ENCODE results near the gene SLC9A3. TPM values are rescaled to one million over a fixed set of nuclear protein-coding genes. Genes with fewer than 3 reads are reported as not detected.

SLC9A3 gene
- total RNA-seq, 2 experiments from 2014 or later: 2.0 to 2.3 TPM

- POLR2A ChIA-PET: interaction anchor here (1.3 kb wide), 1 partner anchor 13 kb away, joined by 4 read pairs; no protein-coding TSS in a partner anchor
- H3K4me3 Mint-ChIP-seq: no peak overlapping the region
- H3K27ac Mint-ChIP-seq: no peak overlapping the region
- no peaks in the 10 kb centered on the region for H3K27me3 Mint-ChIP-seq
- H3K4me1 Mint-ChIP-seq: no peaks in the 10 kb centered on the region
- no peak for DNase-seq
- peak; percentile 15 for ATAC-seq (ENCODE audit: low read depth)
- no peaks in the 10 kb centered on the region for H3K36me3 Mint-ChIP-seq
- H3K9me3 Mint-ChIP-seq: no peaks in the 10 kb centered on the region
Observed at GRCh38 chr5:485946-486491, 38.2 kb downstream of the SLC9A3 start.

GRCh38 chr5:485113-485945, 38.9 kb downstream of the SLC9A3 start:
- Mint-ChIP-seq H3K4me3 (no peak overlapping the region), H3K4me1 (no peaks in the 10 kb centered on the region), H3K27me3 (no peaks in the 10 kb centered on the region), H3K36me3 (no peaks in the 10 kb centered on the region), H3K27ac (no peak overlapping the region), H3K9me3 (no peaks in the 10 kb centered on the region)
- ATAC-seq (ENCODE audit: low read depth): no peak
- no peak for DNase-seq
- POLR2A ChIA-PET: interaction anchor here (1.3 kb wide), 1 partner anchor 12 kb away, joined by 4 read pairs; no protein-coding TSS in a partner anchor

- no peak overlapping the region for H3K4me3 Mint-ChIP-seq
- H3K9me3 Mint-ChIP-seq: no peaks in the 10 kb centered on the region
- DNase-seq (no peak), ATAC-seq (ENCODE audit: low read depth) (no peak)
- no peak overlapping the region for H3K27ac Mint-ChIP-seq
- H3K4me1 Mint-ChIP-seq: no peaks in the 10 kb centered on the region
- POLR2A ChIA-PET: interaction anchor here (1.3 kb wide), 1 partner anchor 11 kb away, joined by 4 read pairs; no protein-coding TSS in a partner anchor
- H3K36me3 Mint-ChIP-seq: no peaks in the 10 kb centered on the region
- no peaks in the 10 kb centered on the region for H3K27me3 Mint-ChIP-seq
Observed at GRCh38 chr5:484556-484955, 39.7 kb downstream of the SLC9A3 start.

- DNase-seq (no peak), ATAC-seq (ENCODE audit: low read depth) (no peak)
- POLR2A ChIA-PET: no interaction called here
- H3K27me3 Mint-ChIP-seq: no peaks in the 10 kb centered on the region
- H3K4me3 Mint-ChIP-seq: no peak overlapping the region
- no peaks in the 10 kb centered on the region for H3K36me3 Mint-ChIP-seq
- H3K9me3 Mint-ChIP-seq: no peaks in the 10 kb centered on the region
- no peaks in the 10 kb centered on the region for H3K4me1 Mint-ChIP-seq
- no peak overlapping the region for H3K27ac Mint-ChIP-seq
Observed at GRCh38 chr5:483434-484140, 40.7 kb downstream of the SLC9A3 start.

GRCh38 chr5:483011-483410, 41.2 kb downstream of the SLC9A3 start:
- no peak for ATAC-seq (ENCODE audit: low read depth)
- H3K36me3 Mint-ChIP-seq: no peaks in the 10 kb centered on the region
- H3K27ac Mint-ChIP-seq: no peak overlapping the region

GRCh38 chr5:482506-482905, 41.7 kb downstream of the SLC9A3 start:
- H3K4me1 Mint-ChIP-seq: no peaks in the 10 kb centered on the region
- H3K4me3 Mint-ChIP-seq: no peak overlapping the region
- POLR2A ChIA-PET: no interaction called here
- H3K27ac Mint-ChIP-seq: no peak overlapping the region
- DNase-seq (no peak), ATAC-seq (ENCODE audit: low read depth) (no peak)
- H3K9me3 Mint-ChIP-seq: no peaks in the 10 kb centered on the region
- no peaks in the 10 kb centered on the region for H3K36me3 Mint-ChIP-seq
- no peaks in the 10 kb centered on the region for H3K27me3 Mint-ChIP-seq

More at GRCh38 chr5:483011-483410, 41.2 kb downstream of the SLC9A3 start:
- Mint-ChIP-seq H3K27me3 (no peaks in the 10 kb centered on the region), H3K4me1 (no peaks in the 10 kb centered on the region), H3K9me3 (no peaks in the 10 kb centered on the region), H3K4me3 (no peak overlapping the region)
- DNase-seq: no peak
- POLR2A ChIA-PET: no interaction called here

- POLR2A ChIA-PET: no interaction called here
- ATAC-seq (ENCODE audit: low read depth) (no peak), DNase-seq (no peak)
- no peak overlapping the region for H3K27ac Mint-ChIP-seq
- no peaks in the 10 kb centered on the region for H3K36me3 Mint-ChIP-seq
- H3K4me1 Mint-ChIP-seq: no peaks in the 10 kb centered on the region
- H3K9me3 Mint-ChIP-seq: no peaks in the 10 kb centered on the region
- no peaks in the 10 kb centered on the region for H3K27me3 Mint-ChIP-seq
- H3K4me3 Mint-ChIP-seq: no peak overlapping the region
Observed at GRCh38 chr5:482021-482420, 42.2 kb downstream of the SLC9A3 start.

GRCh38 chr5:481347-481746, 42.9 kb downstream of the SLC9A3 start:
- POLR2A ChIA-PET: no interaction called here
- Mint-ChIP-seq H3K27me3 (no peaks in the 10 kb centered on the region), H3K4me3 (no peak overlapping the region), H3K36me3 (no peaks in the 10 kb centered on the region), H3K4me1 (no peaks in the 10 kb centered on the region), H3K27ac (no peak overlapping the region), H3K9me3 (no peaks in the 10 kb centered on the region)
- no peak for ATAC-seq (ENCODE audit: low read depth)
- DNase-seq: no peak

- DNase-seq (no peak), ATAC-seq (ENCODE audit: low read depth) (no peak)
- Mint-ChIP-seq H3K27ac (no peak overlapping the region), H3K4me3 (no peak overlapping the region), H3K9me3 (no peaks in the 10 kb centered on the region), H3K36me3 (no peaks in the 10 kb centered on the region), H3K4me1 (no peaks in the 10 kb centered on the region), H3K27me3 (peaks cover 3% of the 10 kb centered on the region)
- POLR2A ChIA-PET: no interaction called here
Observed at GRCh38 chr5:479566-480319, 44.5 kb downstream of the SLC9A3 start.

- H3K27ac Mint-ChIP-seq: no peak overlapping the region
- no peaks in the 10 kb centered on the region for H3K36me3 Mint-ChIP-seq
- POLR2A ChIA-PET: no interaction called here
- peaks cover 3% of the 10 kb centered on the region for H3K27me3 Mint-ChIP-seq
- no peak for DNase-seq
- H3K4me3 Mint-ChIP-seq: no peak overlapping the region
- no peaks in the 10 kb centered on the region for H3K4me1 Mint-ChIP-seq
- no peaks in the 10 kb centered on the region for H3K9me3 Mint-ChIP-seq
- no peak for ATAC-seq (ENCODE audit: low read depth)
Observed at GRCh38 chr5:478982-479535, 45.2 kb downstream of the SLC9A3 start.

- POLR2A ChIA-PET: no interaction called here
- no peak overlapping the region for H3K4me3 Mint-ChIP-seq
- H3K9me3 Mint-ChIP-seq: no peaks in the 10 kb centered on the region
- H3K27me3 Mint-ChIP-seq: peaks cover 6% of the 10 kb centered on the region
- no peak overlapping the region for H3K27ac Mint-ChIP-seq
- peaks cover 2% of the 10 kb centered on the region for H3K4me1 Mint-ChIP-seq
- no peak for ATAC-seq (ENCODE audit: low read depth)
- H3K36me3 Mint-ChIP-seq: no peaks in the 10 kb centered on the region
- DNase-seq: no peak
Observed at GRCh38 chr5:478369-478981, 45.8 kb downstream of the SLC9A3 start.

- no peak for DNase-seq
- H3K4me3 Mint-ChIP-seq: no peak overlapping the region
- no peak for ATAC-seq (ENCODE audit: low read depth)
Observed at GRCh38 chr5:477871-478270, 46.4 kb downstream of the SLC9A3 start.

GRCh38 chr5:477247-477646, 47.0 kb downstream of the SLC9A3 start:
- Mint-ChIP-seq H3K9me3 (no peaks in the 10 kb centered on the region), H3K27me3 (peaks cover 6% of the 10 kb centered on the region), H3K4me1 (peaks cover 2% of the 10 kb centered on the region), H3K36me3 (no peaks in the 10 kb centered on the region), H3K27ac (no peak overlapping the region), H3K4me3 (no peak overlapping the region)
- ATAC-seq (ENCODE audit: low read depth): no peak
- POLR2A ChIA-PET: no interaction called here
- DNase-seq: no peak

More at GRCh38 chr5:477871-478270, 46.4 kb downstream of the SLC9A3 start:
- Mint-ChIP-seq H3K27ac (no peak overlapping the region), H3K27me3 (peaks cover 6% of the 10 kb centered on the region), H3K36me3 (no peaks in the 10 kb centered on the region), H3K4me1 (peaks cover 2% of the 10 kb centered on the region), H3K9me3 (no peaks in the 10 kb centered on the region)
- POLR2A ChIA-PET: no interaction called here
